NT2/D1 (cell line): ENCODE data around the gene PODXL2.

Source experiments
- SUZ12 ChIP-seq: IDR thresholded peaks from 2 replicates; pipeline ENCODE4 v1.6.1; 2011; ENCODE audit not compliant: insufficient read length, insufficient read depth; ENCODE audit errors: extremely low read depth
- YY1 ChIP-seq: IDR thresholded peaks from 2 replicates; pipeline ENCODE4 v1.6.1; 2011; ENCODE audit not compliant: insufficient read length, insufficient read depth

GRCh38 chr3:127637971-127638370 is 9.0 kb downstream of the PODXL2 start:
- TF ChIP-seq SUZ12 (no peak), YY1 (no peak)
